ENCODE results near the gene TRPC4AP. TPM values are rescaled to one million over a fixed set of nuclear protein-coding genes. Genes with fewer than 3 reads are reported as not detected.
"Not testable (repeated sequence)": the region's sequence is repeated elsewhere in the genome, so short reads cannot be mapped to it uniquely, and the experiment has no call there.

Gene TRPC4AP
- total and polyA plus RNA-seq, 2 of the 8 experiments (the other 6 are each of a cell fraction or from before 2014, with no cell fraction given): 73.1 to 74.8 TPM

DNA sequence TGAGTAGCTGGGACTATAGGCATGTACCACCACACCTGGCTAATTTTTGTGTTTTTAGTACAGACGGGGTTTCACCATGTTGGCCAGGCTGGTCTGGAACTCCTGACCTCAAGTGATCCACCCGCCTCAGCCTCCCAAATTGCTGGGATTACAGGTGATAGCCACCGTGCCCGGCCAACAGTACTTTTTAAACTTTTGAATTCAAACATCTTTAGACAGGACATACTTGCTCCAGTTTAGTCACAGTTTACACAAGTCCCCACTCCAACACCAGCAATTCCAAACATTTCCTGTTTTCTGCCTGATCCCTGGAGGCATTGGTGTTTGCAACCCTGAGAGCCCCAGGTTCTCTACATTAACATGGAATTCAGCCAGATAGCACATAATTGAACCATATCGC is 40.0 kb downstream of the TRPC4AP start:
- H2BK15ac ChIP-seq (ENCODE audit: low read length); H2AK5ac ChIP-seq (ENCODE audit: low read depth, low read length); H3K14ac ChIP-seq (ENCODE audit: insufficient read length); H3K79me2 ChIP-seq (ENCODE audit: control insufficient read depth in 1 of 2, insufficient read depth in 2 of 2, low read length in 2 of 2); CTCF ChIA-PET (ENCODE audit: partially characterized antibody); H3K9me3 ChIP-seq (ENCODE audit: insufficient read depth in 2 of 2, low read depth in 1 of 2, low read length in 1 of 2); H3K4me2 ChIP-seq (ENCODE audit: insufficient read depth in 1 of 2, low read depth in 2 of 2, low read length in 2 of 2); H4K91ac ChIP-seq (replicated peaks; ENCODE audit: insufficient read length, low read length); H3K18ac ChIP-seq (ENCODE audit: extremely low read depth, low read length); H2AFZ ChIP-seq (ENCODE audit: low read length); H3K9ac ChIP-seq (replicated peaks in 1 of 4; ENCODE audit: extremely low read depth in 1 of 4, low read depth in 3 of 4, low read length in 3 of 4); H3K23ac ChIP-seq (ENCODE audit: insufficient read length); H3K4me1 ChIP-seq (replicated peaks in 1 of 4; ENCODE audit: control insufficient read depth in 3 of 4, insufficient read depth in 4 of 4, low read length in 3 of 4); H4K5ac ChIP-seq (ENCODE audit: insufficient read length, low read depth, low read length); POLR2A ChIA-PET (ENCODE audit: partially characterized antibody); H3K56ac ChIP-seq (replicated peaks; ENCODE audit: insufficient read length, low read depth, low read length); DNase-seq (ENCODE audit: low read depth in 1 of 2, low spot score in 2 of 2); H3K4ac ChIP-seq (replicated peaks; ENCODE audit: insufficient read length, low read depth, low read length); H2BK20ac ChIP-seq (ENCODE audit: low read length); H3K27me3 ChIP-seq (replicated peaks in 1 of 4; ENCODE audit: control insufficient read depth in 3 of 4, extremely low read depth in 1 of 4, insufficient read depth in 3 of 4, low read length in 3 of 4); H4K8ac ChIP-seq (ENCODE audit: extremely low read depth, insufficient read depth, low read length); FAIRE-seq; H3K79me1 ChIP-seq (ENCODE audit: low read depth, low read length); H2BK120ac ChIP-seq (replicated peaks; ENCODE audit: low read depth, low read length); H3K23me2 ChIP-seq (ENCODE audit: low read depth, low read length); H3K4me3 ChIP-seq (ENCODE audit: extremely low read depth in 1 of 4, insufficient read depth in 2 of 4, low read depth in 3 of 4, low read length in 4 of 4); H3K27ac ChIP-seq (ENCODE audit: low read depth, low read length); H4K20me1 ChIP-seq (replicated peaks in 1 of 2; ENCODE audit: control insufficient read depth in 1 of 2, insufficient read depth in 2 of 2, low read length in 2 of 2); H2BK5ac ChIP-seq (ENCODE audit: low read depth, low read length); H2BK12ac ChIP-seq (ENCODE audit: low read depth, low read length): not testable (repeated sequence)
- WGBS, 2 experiments (ENCODE audit: extremely low coverage in 1 of 2, insufficient coverage in 1 of 2, insufficient read length in 1 of 2, insufficient replicate concordance in 2 of 2, low coverage in 1 of 2, low lambda C conversion rate in 2 of 2, missing lambda C conversion rate in 1 of 2): 92% methylated on average over 5 of the region's 5 CpGs; no CpG with 5 or more reads in 1 of the 2 experiments
- peaks cover 0 to 29% (median 10%) of the 10 kb centered on the region in 4 experiments; a peak in 6 of 8 replicates for H3K36me3 ChIP-seq (ENCODE audit: control insufficient read depth in 2 of 4, insufficient read depth in 4 of 4, low read length in 3 of 4)

Measured in H1 (cell line).